H1 (cell line): ENCODE data around the gene C22orf39. TPM values are rescaled to one million over a fixed set of nuclear protein-coding genes. Genes with fewer than 3 reads are reported as not detected.

ENCODE experiments used
- CHD7 ChIP-seq: fragments of 300-600 bp; sonication (generic); IDR thresholded peaks from 2 replicates; pipeline ENCODE4 v1.7.1; 2012; ENCODE audit warnings: low read length, moderate library complexity, mild to moderate bottlenecking, inconsistent platforms; ENCODE audit not compliant: insufficient replicate concordance
- KDM4A ChIP-seq: IDR thresholded peaks from one replicate; pipeline ENCODE4 v1.7.1; 2012; ENCODE audit warnings: low read depth, mild to moderate bottlenecking, moderate library complexity, low read length, inconsistent platforms; ENCODE audit not compliant: severe bottlenecking
- RXRA ChIP-seq: IDR thresholded peaks from 2 replicates; pipeline ENCODE4 v1.6.1; 2011; ENCODE audit warnings: low read depth, mild to moderate bottlenecking, low read length, moderate library complexity; ENCODE audit not compliant: insufficient read depth
- SIX5 ChIP-seq: IDR thresholded peaks from 2 replicates; pipeline ENCODE4 v1.6.1; 2011; ENCODE audit warnings: mild to moderate bottlenecking, low read depth, low read length
- polyA plus RNA-seq, 7 experiments: library from polyadenylated mRNA; depleted of rRNA in 3 of 7; stranded (reverse) in 5 of 7; unstranded in 2 of 7; fragments of >200 nt in 5 of 7; fragments of 200-250 nt in 2 of 7; gene quantifications; 1 replicate in 5 of 7; 2 replicates in 1 of 7; 4 replicates in 1 of 7; pipeline versions ENCODE4 v1.2.1 to v1.2.3, GENCODE V29; 2011 to 2013; ENCODE audit warnings: missing spikeins in 2 of 7, mixed read lengths in 2 of 7
- total RNA-seq: library from RNA; stranded (reverse); fragmentation: NEBNext Ultra II Directional; extraction: Animal tissue kit (Norgen Biotek cat#: 25700); gene quantifications from 2 replicates; pipeline ENCODE4 v1.2.1, GENCODE V29; 2021

C22orf39 gene
- total and polyA plus RNA-seq, 2 of the 8 experiments (the other 6 are each of a cell fraction or from before 2014, with no cell fraction given), result 22.7 to 27.7 TPM

DNA sequence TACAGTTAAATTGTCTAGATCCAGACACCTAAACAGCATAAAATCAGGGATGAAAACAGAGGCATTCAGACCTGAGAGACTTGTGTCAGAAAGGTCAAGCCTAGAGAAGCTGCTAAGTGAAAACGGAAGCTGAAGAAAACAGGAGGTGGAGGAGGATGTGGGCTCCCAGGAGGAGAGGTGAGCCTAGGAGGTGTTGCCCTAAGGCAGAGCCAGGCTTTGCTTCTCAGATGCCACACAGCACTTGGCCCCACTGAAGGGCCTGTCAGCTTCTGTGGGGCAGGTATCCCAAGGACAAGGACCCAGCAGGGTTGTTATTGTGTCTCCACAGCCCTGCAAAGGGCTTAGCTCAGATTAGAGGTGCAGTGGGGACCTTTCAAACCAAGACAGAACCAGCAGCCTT, 17.0 kb upstream of the C22orf39 start (continued):
- no peak for TF ChIP-seq CHD7
- TF ChIP-seq RXRA, result no peak
- no peak for TF ChIP-seq SIX5
- no peak for TF ChIP-seq KDM4A
- TF ChIP-seq, all 59 proteins: peak for 0
